Pancreas (tissue), 10 donors: Measurements from ENCODE around the gene VMAC. TPM values are rescaled to one million over a fixed set of nuclear protein-coding genes. Genes with fewer than 3 reads are reported as not detected.

Experiments used
- ATAC-seq, 4 donors: fragments of 200-7000 bp; cut with Tn5 transposase; one replicate each; pipeline versions ENCODE4 v1.8.0 to v1.9.1; 2020; ENCODE audit warnings: mild to moderate bottlenecking in 4 of 4, moderate library complexity in 4 of 4
- DNase-seq, 6 donors: peaks; one replicate each; pipeline ENCODE4 v3.0.0-alpha.2; 2020
- FAIRE-seq: peaks from 2 replicates; lab custom pipeline; 2012; peaks lifted over from hg19 to GRCh38; lab: Jason Lieb, UNC
- H3K27ac ChIP-seq, 4 donors: fragments of 200-600 bp; sonication (generic); 1 replicate in 3 of 4; 2 replicates in 1 of 4; pipeline versions ENCODE4 v1.5.0 to v1.8.0; 2020
- H3K27me3 ChIP-seq, 4 donors: fragments of 200-600 bp; one replicate each; pipeline ENCODE4 v1.8.0; 2021
- H3K36me3 ChIP-seq, 3 donors: fragments of 200-600 bp; sonication (generic) in 1 of 3; one replicate each; pipeline versions ENCODE4 v1.5.0 to v1.8.0; 2020 to 2021
- H3K4me1 ChIP-seq, 3 donors: fragments of 200-600 bp; one replicate each; pipeline ENCODE4 v1.8.0; 2021
- H3K4me3 ChIP-seq, 4 donors: fragments of 200-600 bp; sonication (generic) in 2 of 4; one replicate each; pipeline versions ENCODE4 v1.5.0 to v1.8.0; 2020 to 2021
- H3K9me3 ChIP-seq, 4 donors: fragments of 200-600 bp; one replicate each; pipeline ENCODE4 v1.8.0; 2021
- WGBS, 2 donors: extraction: QIAGEN DNeasy Blood & Tissue Kit; methylation state at CpG; one replicate each; pipeline ENCODE4 v1.1.7; 2013; 5-methylcytosine and 5-hydroxymethylcytosine counted together
- intact Hi-C, 3 donors: fragments of 100-400 bp; cut with DNase I; formaldehyde crosslinking; loops; one replicate each; pipeline versions ENCODE4 v1.11.1 to v1.14.2; 2022
- polyA plus RNA-seq, 2 donors: library from polyadenylated mRNA; stranded (reverse); fragments of 200-250 nt; gene quantifications; one replicate each; pipeline ENCODE4 v1.2.3, GENCODE V29; 2013
- total RNA-seq, 6 donors: library from RNA; stranded (reverse); fragmentation: NEBNext Ultra II Directional in 4 of 6; extraction: Animal tissue kit (Norgen Biotek cat#: 25700) in 4 of 6; gene quantifications; one replicate each; pipeline versions ENCODE4 v1.2.1 to v1.2.4, GENCODE V29; 2021 to 2023
- TF ChIP-seq, protein P1 (sequence below), 4 donors: fragments of 200-600 bp; sonication (generic) in 3 of 4; IDR thresholded peaks; one replicate each; pipeline versions ENCODE4 v1.5.0 to v1.8.0; 2021; ENCODE audit warnings: antibody characterized with exemption in 4 of 4
- donor health status: healthy with polysubstance abuse.
- donor health status: DM: no; HTN: no; CAD: no; lungs with moderate emphysema.
- donor health status: DM: no; HTN: no; CAD: no.
- donor health status: control.
- donor health status: control.
- donor health status: Bipolar disorder and iron deficiency.
- donor health status: DM: yes; HTN: yes; CAD: no.
- donor health status: DM: no; HTN: no; CAD: no.
- donor health status: DM: no; HTN: no; CAD: no.
- donor health status: DM: yes; HTN: yes; CAD: no.

VMAC gene
- total and polyA plus RNA-seq, 8 donors: 2.9 to 10.1 (median 4.6) TPM

DNA sequence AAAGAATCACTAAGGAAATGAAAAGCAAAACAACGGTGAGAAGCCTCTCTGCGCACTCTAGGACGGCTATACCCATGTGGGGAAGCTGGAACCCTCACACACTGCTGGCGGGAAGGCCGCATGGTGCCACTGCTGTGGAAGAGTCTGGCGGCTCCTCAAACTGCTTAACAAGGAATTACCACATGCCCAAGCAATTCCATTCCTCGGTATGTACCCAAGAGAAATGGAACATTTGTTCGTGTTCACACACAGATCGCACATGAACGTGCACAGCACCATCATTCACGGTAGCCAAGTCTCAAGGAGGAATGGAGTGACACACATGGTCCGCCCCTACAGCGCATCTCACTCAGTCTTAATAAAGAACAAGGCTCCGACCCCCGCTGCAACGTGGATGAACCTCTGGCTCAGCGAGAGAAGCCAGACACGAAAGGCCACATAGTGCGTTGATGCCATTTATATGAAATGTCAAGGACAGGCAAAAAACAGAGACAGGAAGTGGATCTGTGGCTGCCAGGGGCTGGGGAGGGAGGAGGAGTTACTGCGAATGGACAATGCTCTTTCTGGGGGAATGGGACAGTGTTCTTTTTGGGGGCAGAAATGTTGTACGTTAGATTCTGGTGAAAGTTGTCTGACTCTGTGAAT lies 17.0 kb downstream of the VMAC start:
- Histone ChIP-seq H3K9me3 (no peaks in the 10 kb centered on the region), H3K4me3 (no peak overlapping the region), H3K4me1 (no peaks in the 10 kb centered on the region), H3K27me3 (no peaks in the 10 kb centered on the region), H3K36me3 (peaks cover 0 to 75% (median 42%) of the 10 kb centered on the region in 3 donors), H3K27ac (no peak overlapping the region)
- WGBS, 2 donors: 84 to 87% methylated on average over 21 of the region's 21 CpGs
- DNase-seq: peak in 1 of 6 donors; percentile 28
- TF ChIP-seq, protein P1, sequence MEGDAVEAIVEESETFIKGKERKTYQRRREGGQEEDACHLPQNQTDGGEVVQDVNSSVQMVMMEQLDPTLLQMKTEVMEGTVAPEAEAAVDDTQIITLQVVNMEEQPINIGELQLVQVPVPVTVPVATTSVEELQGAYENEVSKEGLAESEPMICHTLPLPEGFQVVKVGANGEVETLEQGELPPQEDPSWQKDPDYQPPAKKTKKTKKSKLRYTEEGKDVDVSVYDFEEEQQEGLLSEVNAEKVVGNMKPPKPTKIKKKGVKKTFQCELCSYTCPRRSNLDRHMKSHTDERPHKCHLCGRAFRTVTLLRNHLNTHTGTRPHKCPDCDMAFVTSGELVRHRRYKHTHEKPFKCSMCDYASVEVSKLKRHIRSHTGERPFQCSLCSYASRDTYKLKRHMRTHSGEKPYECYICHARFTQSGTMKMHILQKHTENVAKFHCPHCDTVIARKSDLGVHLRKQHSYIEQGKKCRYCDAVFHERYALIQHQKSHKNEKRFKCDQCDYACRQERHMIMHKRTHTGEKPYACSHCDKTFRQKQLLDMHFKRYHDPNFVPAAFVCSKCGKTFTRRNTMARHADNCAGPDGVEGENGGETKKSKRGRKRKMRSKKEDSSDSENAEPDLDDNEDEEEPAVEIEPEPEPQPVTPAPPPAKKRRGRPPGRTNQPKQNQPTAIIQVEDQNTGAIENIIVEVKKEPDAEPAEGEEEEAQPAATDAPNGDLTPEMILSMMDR (IDR thresholded peaks at IDR 0.05): no peak
- no peak for ATAC-seq
- FAIRE-seq: no peak
- intact Hi-C loops: no loop called here

GRCh38 chr19:5922161-5922545 lies 17.5 kb downstream of the VMAC start:
- Histone ChIP-seq H3K27ac (no peak overlapping the region), H3K9me3 (no peaks in the 10 kb centered on the region), H3K27me3 (no peaks in the 10 kb centered on the region), H3K36me3 (peaks cover 0 to 76% (median 40%) of the 10 kb centered on the region in 3 donors), H3K4me1 (no peaks in the 10 kb centered on the region), H3K4me3 (no peak overlapping the region)
- TF ChIP-seq, protein P1 (IDR thresholded peaks at IDR 0.05): no peak
- FAIRE-seq (no peak), DNase-seq (no peak), ATAC-seq (no peak)
- 92 to 95% methylated on average over 12 of the region's 12 CpGs for WGBS, 2 donors
- intact Hi-C loops: no loop called here

GRCh38 chr19:5923356-5923755 lies 18.7 kb downstream of the VMAC start:
- ATAC-seq (no peak), FAIRE-seq (no peak), DNase-seq (no peak)
- TF ChIP-seq, protein P1 (IDR thresholded peaks at IDR 0.05): no peak
- no peaks in the 10 kb centered on the region for H3K27me3 ChIP-seq
- no peak overlapping the region for H3K27ac ChIP-seq
- peaks cover 0 to 76% (median 31%) of the 10 kb centered on the region in 3 donors for H3K36me3 ChIP-seq
- H3K4me3 ChIP-seq: no peak overlapping the region
- no peaks in the 10 kb centered on the region for H3K9me3 ChIP-seq
- 93 to 94% methylated on average over 16 of the region's 16 CpGs for WGBS, 2 donors
- H3K4me1 ChIP-seq: no peaks in the 10 kb centered on the region
- intact Hi-C loops: no loop called here

GRCh38 chr19:5925830-5926427 lies 21.3 kb downstream of the VMAC start:
- H3K27me3 ChIP-seq: no peaks in the 10 kb centered on the region
- H3K9me3 ChIP-seq: no peaks in the 10 kb centered on the region
- no peak for ATAC-seq
- DNase-seq: peak in 1 of 6 donors; percentile 32
- intact Hi-C loops: no loop called here
- no peak for FAIRE-seq
- H3K27ac ChIP-seq: no peak overlapping the region
- TF ChIP-seq, protein P1 (IDR thresholded peaks at IDR 0.05): no peak
- 92 to 94% methylated on average over 18 of the region's 18 CpGs for WGBS, 2 donors
- H3K4me1 ChIP-seq: no peaks in the 10 kb centered on the region
- H3K36me3 ChIP-seq: peaks cover 0 to 76% (median 28%) of the 10 kb centered on the region in 3 donors
- no peak overlapping the region for H3K4me3 ChIP-seq
